ENCODE results near the gene COX6B2. TPM values are rescaled to one million over a fixed set of nuclear protein-coding genes. Genes with fewer than 3 reads are reported as not detected.
A peak's percentile ranks its signal among the peaks of the same experiment; 100 is the strongest.
"Not testable (repeated sequence)": the region's sequence is repeated elsewhere in the genome, so short reads cannot be mapped to it uniquely, and the experiment has no call there.

Gene COX6B2, protein sequence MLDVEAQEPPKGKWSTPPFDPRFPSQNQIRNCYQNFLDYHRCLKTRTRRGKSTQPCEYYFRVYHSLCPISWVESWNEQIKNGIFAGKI
- not detected for total RNA-seq

DNA sequence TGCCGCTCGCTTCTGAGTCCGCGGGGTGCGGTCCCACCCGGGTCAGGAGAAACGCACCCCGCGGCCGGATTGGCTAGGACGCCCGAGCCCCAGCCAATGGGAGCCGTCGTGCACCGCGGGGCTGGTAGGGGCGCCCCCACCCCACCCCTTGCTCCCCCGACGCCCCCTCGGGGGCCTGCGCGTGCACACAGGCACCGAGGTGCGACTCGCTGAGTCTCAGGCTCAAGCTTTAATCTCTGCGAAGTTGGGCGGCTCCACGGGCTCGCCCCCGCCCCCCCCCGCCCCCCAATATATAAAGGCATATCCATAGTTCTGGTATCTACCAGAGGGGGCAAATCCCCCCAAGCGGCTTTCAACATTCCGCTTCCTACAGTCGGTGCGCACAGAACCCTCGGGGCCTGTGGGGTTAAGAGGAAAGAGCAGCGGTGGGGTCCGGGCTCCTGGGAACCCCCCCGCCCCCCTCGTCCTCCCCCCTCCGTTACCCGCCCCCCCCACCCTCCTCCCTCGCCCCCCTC, at the start of gene COX6B2:
TSS of gene COX6B2 (minus strand) at position 22 of the 515 bp plus-strand sequence. CDS start 198 bp downstream, outside the sequence.
- DNase-seq, result no peak
- H3K4me1 Mint-ChIP-seq, result peaks cover 18% of the 10 kb centered on the region
- H3K9me3 Mint-ChIP-seq, result no peaks in the 10 kb centered on the region
- ChIA-PET POLR2A (no interaction called here), CTCF (interaction anchor here (1.1 kb wide), 1 partner anchor 194 kb away, joined by 6 read pairs; no protein-coding TSS in a partner anchor)
- peak within 1 kb of the TSS; percentile 54 for H3K4me3 Mint-ChIP-seq
- H3K36me3 Mint-ChIP-seq (ENCODE audit: low read depth), result no peaks in the 10 kb centered on the region
- peak within 1 kb of the TSS; percentile 14 for H3K27ac Mint-ChIP-seq
- peaks cover 48% of the 10 kb centered on the region for H3K27me3 Mint-ChIP-seq

DNA sequence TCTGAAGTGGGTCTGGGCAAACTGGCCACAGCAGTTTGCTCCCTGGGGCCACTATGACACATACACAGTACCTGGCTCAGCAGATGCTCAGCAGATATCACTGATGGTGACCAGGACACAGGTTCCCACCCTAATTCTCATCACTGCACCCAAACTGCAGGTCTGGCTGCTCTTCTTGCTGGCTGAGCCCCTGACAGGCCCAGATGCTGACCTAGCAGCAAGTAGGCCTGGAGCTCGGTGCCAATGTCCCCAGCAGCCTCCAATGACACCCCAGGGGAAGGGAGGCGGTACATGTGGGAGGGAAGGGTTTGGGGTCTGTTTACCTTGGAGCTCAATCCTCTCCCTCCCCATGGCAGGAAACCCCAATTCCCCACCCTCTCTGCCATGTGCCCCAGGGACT, 48.0 kb upstream of the COX6B2 start:
- CTCF ChIA-PET, result interaction anchor here (0.6 to 1.7 kb wide), 5 partner anchors 14 to 158 kb away, joined by 3 to 8 read pairs (median 3); partner anchors contain the start of gene TMEM238

DNA sequence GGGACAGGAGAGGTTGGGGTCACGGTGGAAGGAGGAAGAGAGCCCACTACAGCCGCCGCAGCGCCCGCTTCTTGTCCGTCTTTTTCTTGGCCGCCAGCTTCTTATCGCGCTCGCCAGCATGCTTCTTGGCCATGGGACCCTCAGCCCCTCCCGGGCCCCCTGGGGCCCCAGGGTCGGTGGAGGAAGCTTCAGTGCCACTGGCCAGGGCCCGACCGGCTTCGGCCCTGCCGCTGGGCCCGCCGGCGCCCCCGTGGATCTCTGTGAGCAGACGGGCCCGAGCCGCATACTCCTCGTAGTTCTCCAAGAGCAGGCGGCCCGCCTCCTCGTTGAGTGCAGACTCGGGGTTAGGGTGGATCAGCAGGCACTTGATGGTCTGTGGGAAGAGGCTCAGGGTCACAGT, 46.9 kb upstream of the COX6B2 start:
- H3K27me3 Mint-ChIP-seq, H3K9me3 Mint-ChIP-seq, POLR2A ChIA-PET, H3K4me3 Mint-ChIP-seq, DNase-seq, H3K27ac Mint-ChIP-seq: not testable (repeated sequence)
- Mint-ChIP-seq H3K36me3 (ENCODE audit: low read depth) (peaks cover 56% of the 10 kb centered on the region), H3K4me1 (peaks cover 55% of the 10 kb centered on the region)
- CTCF ChIA-PET, result interaction anchor here (0.7 to 1.4 kb wide), 3 partner anchors 8 to 17 kb away, joined by 3 read pairs; partner anchors contain the start of gene TMEM238

More for the DNA sequence above, 48.0 kb upstream of the COX6B2 start:
- H3K27ac Mint-ChIP-seq, result peak overlapping the region; percentile 5
- no peak overlapping the region for H3K4me3 Mint-ChIP-seq
- peaks cover 62% of the 10 kb centered on the region for H3K36me3 Mint-ChIP-seq (ENCODE audit: low read depth)
- no peaks in the 10 kb centered on the region for H3K9me3 Mint-ChIP-seq
- peaks cover 57% of the 10 kb centered on the region for H3K4me1 Mint-ChIP-seq
- H3K27me3 Mint-ChIP-seq, result no peaks in the 10 kb centered on the region
- POLR2A ChIA-PET, result no interaction called here
- no peak for DNase-seq

DNA sequence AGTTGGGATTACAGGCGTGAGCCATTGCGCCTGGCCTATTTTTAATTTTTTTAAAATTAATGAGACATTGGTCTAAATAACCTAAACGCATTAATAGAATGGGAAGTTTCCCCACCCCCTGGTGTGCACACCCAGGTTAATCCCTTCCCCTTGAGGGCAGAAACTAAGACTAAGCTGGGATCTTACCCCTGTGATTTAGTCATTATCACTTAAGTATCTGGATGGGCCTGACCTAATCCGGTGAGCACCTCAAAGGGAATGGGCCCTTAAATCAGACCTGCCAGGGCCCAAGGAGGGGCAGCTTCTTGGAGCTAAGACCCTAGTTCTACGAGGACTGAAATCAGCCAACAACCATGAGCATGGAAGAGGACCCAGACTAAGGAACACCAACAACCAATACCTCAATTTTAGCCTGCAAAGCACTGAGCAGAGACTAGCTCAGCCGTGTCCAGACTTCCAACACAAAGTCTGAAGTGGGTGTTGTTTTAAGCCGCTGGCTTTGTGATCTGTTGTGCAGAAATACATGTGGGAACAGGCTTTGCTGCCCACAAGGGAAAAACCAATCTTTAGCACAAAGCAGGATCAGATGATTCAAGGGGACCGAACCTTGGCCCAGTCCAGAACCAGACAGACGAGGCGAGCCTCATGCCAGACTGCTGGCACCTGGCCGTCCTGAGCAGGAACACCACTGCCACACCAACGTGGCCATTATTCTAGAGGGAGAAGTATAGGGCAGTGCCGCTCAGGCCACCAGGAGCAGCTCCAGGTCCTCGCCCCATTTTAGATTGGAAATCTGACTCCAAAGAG, 46.0 kb upstream of the COX6B2 start:
- H3K36me3 Mint-ChIP-seq (ENCODE audit: low read depth), result peaks cover 47% of the 10 kb centered on the region
- H3K4me3 Mint-ChIP-seq, result no peak overlapping the region

DNA sequence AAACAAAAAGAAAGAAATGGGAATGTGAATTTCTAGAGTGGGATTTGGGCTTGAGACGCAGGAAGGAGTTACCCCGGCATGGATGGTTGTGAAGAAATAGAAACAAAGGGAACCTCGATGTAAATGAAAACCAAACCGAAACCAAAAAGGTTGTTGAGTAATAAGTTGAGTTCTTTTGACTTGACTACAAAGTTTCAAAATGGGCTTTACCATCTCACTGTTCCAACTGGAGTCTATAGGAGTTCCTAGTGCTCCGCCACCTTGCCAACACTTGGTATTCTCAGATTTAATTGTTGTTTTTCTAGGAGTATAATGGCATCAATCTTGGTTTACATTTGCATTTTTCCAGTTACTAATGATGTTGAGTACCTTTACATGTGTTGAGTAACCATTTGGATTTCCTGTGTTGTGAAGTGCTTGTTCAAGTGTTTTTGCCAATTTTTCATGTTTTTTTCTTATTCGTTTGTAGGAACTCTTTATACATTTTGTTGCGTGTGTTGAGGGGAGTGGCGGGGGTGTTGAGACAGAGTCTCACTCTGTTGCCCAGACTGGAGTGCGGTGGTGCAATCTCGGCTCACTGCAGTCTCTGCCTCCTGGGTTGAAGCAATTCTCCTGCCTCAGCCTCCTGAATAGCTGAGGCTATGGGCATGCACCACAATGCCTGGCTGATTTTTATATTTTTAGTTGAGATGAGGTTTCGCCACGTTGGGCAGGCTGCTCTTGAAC, 43.8 kb upstream of the COX6B2 start:
- CTCF ChIA-PET, result interaction anchor here (1.6 kb wide), 3 partner anchors 10 to 143 kb away, joined by 3 to 4 read pairs (median 4); partner anchors contain the start of gene TMEM238
- no peak overlapping the region for H3K4me3 Mint-ChIP-seq

More for the DNA sequence above, 46.0 kb upstream of the COX6B2 start:
- DNase-seq, result no peak
- Mint-ChIP-seq H3K9me3 (no peaks in the 10 kb centered on the region), H3K27me3 (no peaks in the 10 kb centered on the region), H3K4me1 (peaks cover 46% of the 10 kb centered on the region), H3K27ac (no peak overlapping the region)
- ChIA-PET CTCF (interaction anchor here (0.7 to 1.4 kb wide), 3 partner anchors 9 to 17 kb away, joined by 3 read pairs; partner anchors contain the start of gene TMEM238), POLR2A (interaction anchor here (0.6 to 1.1 kb wide), 2 partner anchors 61 to 123 kb away, joined by 3 read pairs; partner anchors contain the start of gene KMT5C)

DNA sequence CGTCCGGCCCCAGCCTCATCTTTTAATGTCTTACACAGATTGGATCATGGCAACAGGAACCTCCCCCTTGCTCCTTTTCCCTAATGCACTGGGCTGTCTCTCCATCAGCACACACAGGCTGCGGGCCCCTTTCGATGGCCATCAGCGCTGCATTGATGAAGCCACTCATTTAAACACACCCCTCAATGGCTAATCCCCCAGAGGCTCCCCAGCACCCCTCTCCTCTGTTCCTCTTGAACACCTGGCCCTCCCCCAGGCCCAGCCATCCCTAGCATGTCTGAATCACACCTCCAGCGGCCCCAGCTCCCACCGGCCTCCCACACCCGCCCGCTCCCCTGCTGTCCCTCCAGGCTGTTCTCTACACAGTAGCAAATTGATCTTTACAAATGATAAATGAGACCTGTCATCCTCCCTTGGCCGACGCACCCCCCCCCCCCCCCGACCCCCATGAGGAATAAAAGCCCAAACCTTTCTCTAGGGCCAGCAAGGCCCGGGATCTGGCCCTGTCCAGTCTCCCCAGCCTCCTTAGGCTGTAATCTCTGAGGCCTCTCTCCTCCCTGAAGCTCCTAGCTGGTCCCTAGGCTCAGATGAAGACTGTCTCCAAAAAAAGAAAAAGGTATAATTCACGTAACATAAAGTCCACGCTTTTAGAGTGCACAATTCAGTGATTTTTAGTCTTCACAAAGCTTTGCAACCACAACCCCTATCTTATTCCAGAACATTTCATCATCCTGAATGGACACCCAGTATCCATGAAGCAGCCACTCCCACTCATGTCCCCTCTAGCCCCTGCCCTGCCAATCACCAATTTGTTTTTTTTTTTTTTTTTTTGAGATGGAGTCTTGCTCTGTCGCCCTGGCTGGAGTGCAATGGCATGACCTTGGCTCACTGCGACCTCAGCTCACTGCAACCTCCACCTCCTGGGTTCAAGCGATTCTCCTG, 38.6 kb upstream of the COX6B2 start:
- peaks cover 26% of the 10 kb centered on the region for H3K36me3 Mint-ChIP-seq (ENCODE audit: low read depth)
- POLR2A ChIA-PET, result interaction anchor here (0.7 kb wide), 1 partner anchor 257 kb away, joined by 3 read pairs; no protein-coding TSS in a partner anchor
- H3K4me1 Mint-ChIP-seq, result peaks cover 27% of the 10 kb centered on the region
- no peaks in the 10 kb centered on the region for H3K9me3 Mint-ChIP-seq
- CTCF ChIA-PET, result interaction anchor here (0.6 to 0.7 kb wide), 2 partner anchors 129 to 142 kb away, joined by 3 to 4 read pairs; no protein-coding TSS in a partner anchor
- no peak overlapping the region for H3K27ac Mint-ChIP-seq
- H3K4me3 Mint-ChIP-seq, result no peak overlapping the region
- H3K27me3 Mint-ChIP-seq, result no peaks in the 10 kb centered on the region
- no peak for DNase-seq

More for the DNA sequence above, 43.8 kb upstream of the COX6B2 start:
- Mint-ChIP-seq H3K27me3 (no peaks in the 10 kb centered on the region), H3K4me1 (peaks cover 37% of the 10 kb centered on the region), H3K36me3 (ENCODE audit: low read depth) (peaks cover 34% of the 10 kb centered on the region), H3K27ac (peak overlapping the region; percentile 75), H3K9me3 (no peaks in the 10 kb centered on the region)
- POLR2A ChIA-PET, result interaction anchor here (0.8 kb wide), 1 partner anchor 9 kb away, joined by 3 read pairs; the partner anchor contains the start of gene UBE2S
- DNase-seq, result no peak

DNA sequence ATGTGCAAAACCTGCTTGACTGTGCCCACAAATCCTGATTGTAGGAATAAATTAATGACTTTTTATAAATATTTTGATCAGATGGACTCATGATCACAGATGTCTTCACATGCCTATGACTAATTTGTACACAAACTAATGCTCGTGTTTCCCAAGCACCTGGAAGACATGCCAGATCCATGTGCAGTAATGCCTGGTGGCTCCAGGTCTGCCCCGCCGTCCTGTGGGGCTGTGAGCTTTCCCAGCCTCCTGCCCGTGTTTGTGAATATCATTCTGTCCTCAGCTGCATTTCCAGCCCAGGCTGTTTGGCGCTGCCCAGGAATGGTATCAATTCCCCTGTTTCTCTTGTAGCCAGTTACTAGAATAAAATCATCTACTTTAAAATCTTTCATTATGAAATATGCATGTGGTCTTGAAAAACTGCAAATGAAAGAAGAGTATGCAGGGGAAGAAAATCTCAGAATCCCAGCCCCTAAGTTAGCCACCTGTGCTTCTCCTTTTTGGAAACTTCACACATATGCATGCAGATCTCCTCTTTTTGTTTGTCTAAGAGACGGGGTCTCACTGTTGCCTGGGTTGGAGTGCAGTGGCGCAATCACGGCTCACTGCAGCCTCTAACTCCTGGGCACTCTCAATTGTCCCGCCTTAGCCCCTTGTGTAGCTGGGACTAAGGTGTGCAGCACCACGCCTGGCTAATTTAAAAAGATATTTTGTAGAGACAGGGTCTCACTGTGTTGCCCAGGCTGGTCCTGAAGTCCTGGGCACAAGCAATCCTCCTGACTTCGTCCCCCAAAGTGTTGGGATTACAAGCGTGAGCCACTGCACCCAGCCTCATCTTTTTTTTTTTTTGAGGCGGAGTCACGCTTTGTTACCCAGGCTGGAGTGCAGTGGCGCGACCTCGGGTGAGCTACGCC, 37.4 kb upstream of the COX6B2 start:
- no peak overlapping the region for H3K4me3 Mint-ChIP-seq
- no peaks in the 10 kb centered on the region for H3K9me3 Mint-ChIP-seq
- ChIA-PET CTCF (interaction anchor here (0.8 kb wide), 1 partner anchor 9 kb away, joined by 3 read pairs; no protein-coding TSS in a partner anchor), POLR2A (interaction anchor here (0.7 kb wide), 1 partner anchor 256 kb away, joined by 3 read pairs; no protein-coding TSS in a partner anchor)
- H3K36me3 Mint-ChIP-seq (ENCODE audit: low read depth), result peaks cover 37% of the 10 kb centered on the region
- peak overlapping the region; percentile 25 for H3K27ac Mint-ChIP-seq
- H3K27me3 Mint-ChIP-seq, result no peaks in the 10 kb centered on the region
- H3K4me1 Mint-ChIP-seq, result peaks cover 34% of the 10 kb centered on the region
- DNase-seq, result no peak

DNA sequence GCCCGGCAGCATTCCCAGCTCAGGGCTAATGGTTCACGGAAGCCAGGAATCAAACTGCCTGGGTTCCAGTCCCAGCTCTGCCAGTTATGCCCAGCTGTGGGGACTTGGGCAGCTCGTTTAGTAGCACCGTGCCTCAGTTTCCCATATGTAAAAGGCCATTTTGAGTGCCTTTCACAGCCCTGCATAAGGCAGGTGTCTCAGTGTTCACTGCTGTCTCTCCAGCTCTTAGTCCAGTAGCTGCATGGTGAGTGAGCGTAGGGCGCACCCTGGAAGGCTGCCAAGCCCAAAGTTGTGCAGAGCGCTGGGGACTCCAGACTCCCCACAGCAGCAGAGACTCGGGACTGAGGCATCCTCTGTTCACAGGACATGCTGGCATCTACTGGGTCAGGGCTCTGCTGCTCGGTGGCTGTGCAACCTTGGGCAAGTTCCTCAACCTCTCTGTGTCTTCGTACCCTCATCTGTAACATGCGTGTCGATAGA, 36.7 kb upstream of the COX6B2 start:
- no peaks in the 10 kb centered on the region for H3K27me3 Mint-ChIP-seq
- POLR2A ChIA-PET, result no interaction called here

DNA sequence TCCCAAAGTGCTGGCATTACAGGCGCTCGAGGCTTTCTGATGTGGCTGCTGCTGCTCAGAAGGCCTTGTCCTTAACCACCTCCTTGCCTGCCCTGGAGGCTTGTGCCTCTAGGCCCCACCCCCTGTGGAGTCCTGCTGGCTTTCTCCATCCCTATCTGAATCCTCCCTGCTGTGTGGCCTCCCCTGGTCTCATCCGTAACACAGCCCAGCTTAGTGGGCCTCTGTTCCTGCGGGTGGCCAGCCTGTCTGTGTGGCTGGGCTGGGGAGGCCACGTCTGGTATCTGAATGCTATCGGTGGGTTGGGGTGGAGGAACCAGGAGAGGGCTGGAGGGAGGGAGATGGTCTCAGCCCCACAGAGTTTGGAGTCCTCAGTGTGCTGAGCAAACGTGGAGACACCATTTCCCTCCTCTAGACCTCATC, 36.0 kb upstream of the COX6B2 start:
- H3K27ac Mint-ChIP-seq, result no peak overlapping the region
- no peak for DNase-seq
- ChIA-PET CTCF (no interaction called here), POLR2A (no interaction called here)
- H3K9me3 Mint-ChIP-seq, result no peaks in the 10 kb centered on the region
- H3K4me1 Mint-ChIP-seq, result peaks cover 39% of the 10 kb centered on the region
- H3K27me3 Mint-ChIP-seq, result no peaks in the 10 kb centered on the region
- H3K4me3 Mint-ChIP-seq, result no peak overlapping the region
- peaks cover 49% of the 10 kb centered on the region for H3K36me3 Mint-ChIP-seq (ENCODE audit: low read depth)

More for the DNA sequence above, 36.7 kb upstream of the COX6B2 start:
- Mint-ChIP-seq H3K36me3 (ENCODE audit: low read depth) (peaks cover 44% of the 10 kb centered on the region), H3K4me3 (no peak overlapping the region), H3K4me1 (peaks cover 39% of the 10 kb centered on the region), H3K9me3 (no peaks in the 10 kb centered on the region), H3K27ac (no peak overlapping the region)
- no peak for DNase-seq
- CTCF ChIA-PET, result interaction anchor here (0.8 kb wide), 1 partner anchor 10 kb away, joined by 3 read pairs; no protein-coding TSS in a partner anchor

DNA sequence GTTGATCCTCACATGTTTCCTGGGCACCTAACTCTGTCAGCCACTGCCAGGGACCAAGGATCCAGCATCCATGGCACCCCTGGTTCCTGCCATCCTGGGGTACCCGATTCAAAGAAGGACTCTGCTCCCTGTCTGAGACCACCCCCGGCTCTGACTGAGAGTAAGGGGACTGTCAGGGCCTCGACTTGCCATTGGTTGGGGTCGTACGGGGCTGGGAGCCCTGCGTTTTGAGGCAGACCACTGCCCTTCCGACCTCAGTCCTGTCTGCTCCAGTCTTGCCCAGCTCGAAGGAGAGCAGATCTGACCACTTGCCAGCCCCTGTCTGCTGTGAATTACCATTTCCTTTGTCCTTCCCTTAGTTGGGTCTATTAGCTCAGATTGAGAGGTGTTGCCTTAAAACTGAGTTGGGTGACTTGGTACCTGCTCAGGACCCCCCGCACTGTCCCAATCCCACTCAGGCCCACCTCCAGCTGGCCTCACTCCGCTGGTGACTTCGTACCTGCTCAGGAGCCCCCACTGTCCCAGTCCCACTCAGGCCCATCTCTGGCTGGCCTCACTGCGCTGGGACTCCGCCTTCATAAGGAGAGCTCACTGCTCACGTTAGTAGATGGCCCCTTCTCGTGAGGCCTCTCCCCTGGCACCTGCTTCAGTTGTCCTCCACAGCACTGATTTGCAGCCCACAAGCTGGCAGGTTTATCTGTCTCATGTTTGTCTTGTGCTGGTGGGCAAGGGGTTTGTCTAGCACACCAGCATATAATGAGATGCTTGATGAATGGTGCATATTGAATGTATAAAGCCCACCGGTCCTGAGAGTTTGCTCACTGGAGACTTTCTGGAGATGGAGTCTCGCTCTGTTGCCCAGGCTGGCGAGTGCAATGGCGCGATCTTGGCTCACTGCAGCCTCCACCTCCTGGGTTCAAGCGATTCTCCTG, 35.1 kb upstream of the COX6B2 start:
- Mint-ChIP-seq H3K9me3 (no peaks in the 10 kb centered on the region), H3K4me1 (peaks cover 42% of the 10 kb centered on the region), H3K27me3 (no peaks in the 10 kb centered on the region), H3K4me3 (peak overlapping the region; percentile 13), H3K27ac (peak overlapping the region; percentile 42), H3K36me3 (ENCODE audit: low read depth) (peaks cover 49% of the 10 kb centered on the region)
- POLR2A ChIA-PET, result no interaction called here
- DNase-seq, result no peak
- CTCF ChIA-PET, result interaction anchor here (2.4 kb wide), 1 partner anchor 13 kb away, joined by 7 read pairs; no protein-coding TSS in a partner anchor
